Activated CD8-positive, alpha-beta memory T cell treated with anti-CD3 and anti-CD28 coated beads, Interleukin-2, amount 50 U/mL, for 1 hour (primary cell): ENCODE data around the gene BTN3A1.

Source experiments
- DNase-seq: peaks from one replicate; pipeline ENCODE4 v3.0.0-alpha.2; 2020; ENCODE audit errors: extremely low read depth

Gene BTN3A1

GRCh38 chr6:26379740-26380139 is 22.3 kb upstream of the BTN3A1 start:
- DNase-seq: no peak

- no peak for DNase-seq
Observed at GRCh38 chr6:26380256-26380655, 21.8 kb upstream of the BTN3A1 start.

- no peak for DNase-seq
Observed at GRCh38 chr6:26382121-26382520, 20.0 kb upstream of the BTN3A1 start.

- no peak for DNase-seq
Observed at GRCh38 chr6:26383624-26384417, 18.3 kb upstream of the BTN3A1 start.

- no peak for DNase-seq
Observed at GRCh38 chr6:26385734-26386125, 16.3 kb upstream of the BTN3A1 start.

GRCh38 chr6:26387565-26387964 is 14.5 kb upstream of the BTN3A1 start:
- no peak for DNase-seq

- no peak for DNase-seq
Observed at GRCh38 chr6:26388014-26388413, 14.1 kb upstream of the BTN3A1 start.

GRCh38 chr6:26388441-26388840 is 13.6 kb upstream of the BTN3A1 start:
- no peak for DNase-seq

- DNase-seq: no peak
Observed at GRCh38 chr6:26389349-26389894, 12.7 kb upstream of the BTN3A1 start.

- DNase-seq: no peak
Observed at GRCh38 chr6:26390531-26390930, 11.5 kb upstream of the BTN3A1 start.

GRCh38 chr6:26392932-26393636 is 9.0 kb upstream of the BTN3A1 start:
- DNase-seq: no peak

- no peak for DNase-seq
Observed at GRCh38 chr6:26394289-26394688, 7.8 kb upstream of the BTN3A1 start.

- DNase-seq: no peak
Observed at GRCh38 chr6:26398555-26398954, 3.5 kb upstream of the BTN3A1 start.

GRCh38 chr6:26400626-26401025 is 1.4 kb upstream of the BTN3A1 start:
- DNase-seq: no peak

GRCh38 chr6:26401389-26401986 is 587 bp upstream of the BTN3A1 start:
- DNase-seq: no peak

- DNase-seq: no peak
Observed at GRCh38 chr6:26403893-26404292, 1.8 kb downstream of the BTN3A1 start.

GRCh38 chr6:26404546-26404945 is 2.5 kb downstream of the BTN3A1 start:
- DNase-seq: no peak

- no peak for DNase-seq
Observed at GRCh38 chr6:26408828-26409730, 7.0 kb downstream of the BTN3A1 start.

GRCh38 chr6:26411751-26412150 is 9.7 kb downstream of the BTN3A1 start:
- no peak for DNase-seq

- DNase-seq: no peak
Observed at GRCh38 chr6:26412228-26412627, 10.2 kb downstream of the BTN3A1 start.

GRCh38 chr6:26412954-26413353 is 10.9 kb downstream of the BTN3A1 start:
- DNase-seq: no peak

- DNase-seq: no peak
Observed at GRCh38 chr6:26414281-26414680, 12.2 kb downstream of the BTN3A1 start.
